ENCODE data around the gene LPIN1.
"Not testable (repeated sequence)": the region's sequence is repeated elsewhere in the genome, so short reads cannot be mapped to it uniquely, and the experiment has no call there.

LPIN1 gene

GRCh38 chr2:11717623-11718022 lies 28.8 kb upstream of the LPIN1 start:
- DNase-seq, result no peak

GRCh38 chr2:11718606-11719005 lies 27.8 kb upstream of the LPIN1 start:
- DNase-seq, result no peak

GRCh38 chr2:11719230-11719977 lies 27.0 kb upstream of the LPIN1 start:
- DNase-seq, result no peak

GRCh38 chr2:11720752-11721151 lies 25.7 kb upstream of the LPIN1 start:
- DNase-seq, result no peak

GRCh38 chr2:11722292-11723060 lies 24.0 kb upstream of the LPIN1 start:
- DNase-seq, result no peak

GRCh38 chr2:11723061-11723371 lies 23.4 kb upstream of the LPIN1 start:
- DNase-seq, result no peak

- no peak for DNase-seq
These were observed 22.3 kb upstream of the LPIN1 start for GRCh38 chr2:11724151-11724550.

- no peak for DNase-seq
These were observed 20.0 kb upstream of the LPIN1 start for GRCh38 chr2:11726384-11726783.

GRCh38 chr2:11729362-11730212 lies 16.8 kb upstream of the LPIN1 start:
- DNase-seq, result no peak

- not testable (repeated sequence) for DNase-seq
These were observed 15.0 kb upstream of the LPIN1 start for GRCh38 chr2:11731214-11731984.

- no peak for DNase-seq
These were observed 13.8 kb upstream of the LPIN1 start for GRCh38 chr2:11732587-11732986.

GRCh38 chr2:11737852-11738251 lies 8.6 kb upstream of the LPIN1 start:
- DNase-seq, result not testable (repeated sequence)

GRCh38 chr2:11738589-11739436 lies 7.6 kb upstream of the LPIN1 start:
- peak; percentile 59 for DNase-seq

- no peak for DNase-seq
These were observed 5.7 kb upstream of the LPIN1 start for GRCh38 chr2:11740723-11741122.

- no peak for DNase-seq
These were observed 4.1 kb upstream of the LPIN1 start for GRCh38 chr2:11742317-11742701.

GRCh38 chr2:11742702-11743357 lies 3.6 kb upstream of the LPIN1 start:
- no peak for DNase-seq

- no peak for DNase-seq
These were observed 3.1 kb upstream of the LPIN1 start for GRCh38 chr2:11743366-11743765.

- peak; percentile 95 for DNase-seq
These were observed 2.4 kb upstream of the LPIN1 start for GRCh38 chr2:11743846-11744553.

GRCh38 chr2:11744631-11745394 lies 1.6 kb upstream of the LPIN1 start:
- DNase-seq, result peak; percentile 48

Measured in activated CD4-positive, alpha-beta T cell treated with anti-CD3 and anti-CD28 coated beads, Interleukin-2, Interleukin-6, amounts not matched to agents 100 ng/mL and 50 ng/mL, durations not matched to agents 16 hours and 8 hours (primary cell).